Renal cortex interstitium (tissue), 11 donors: Measurements from ENCODE around the gene UBXN10. TPM values are rescaled to one million over a fixed set of nuclear protein-coding genes. Genes with fewer than 3 reads are reported as not detected.

Experiments used
- DNase-seq, 11 donors: peaks; one replicate each; pipeline ENCODE4 v3.0.0-alpha.2; 2013; ENCODE audit warnings: low read depth in 9 of 11, low spot score in 4 of 11; ENCODE audit errors: extremely low read depth in 1 of 11
- polyA plus RNA-seq, 3 donors: library from polyadenylated mRNA; unstranded; fragments of 120-200 nt; gene quantifications; one replicate each; pipeline ENCODE4 v1.2.1, GENCODE V29; 2013; ENCODE audit not compliant: insufficient read length in 3 of 3

The UBXN10 gene
- polyA plus RNA-seq, 3 donors: 5.5 to 6.9 (median 5.9) TPM

GRCh38 chr1:20174937-20175666 is 10.8 kb upstream of the UBXN10 start:
- DNase-seq: no peak

- DNase-seq: no peak
Measured at GRCh38 chr1:20178634-20179370, 7.1 kb upstream of the UBXN10 start.

GRCh38 chr1:20179371-20180128 is 6.3 kb upstream of the UBXN10 start:
- DNase-seq: no peak

GRCh38 chr1:20180129-20180843 is 5.6 kb upstream of the UBXN10 start:
- no peak for DNase-seq

- DNase-seq: no peak
Measured at GRCh38 chr1:20180844-20181207, 5.1 kb upstream of the UBXN10 start.

- DNase-seq: no peak
Measured at GRCh38 chr1:20182415-20182814, 3.5 kb upstream of the UBXN10 start.

GRCh38 chr1:20183035-20183434 is 2.9 kb upstream of the UBXN10 start:
- DNase-seq: no peak

- no peak for DNase-seq
Measured at GRCh38 chr1:20183616-20184271, 2.2 kb upstream of the UBXN10 start.

- no peak for DNase-seq
Measured at GRCh38 chr1:20184481-20184900, 1.4 kb upstream of the UBXN10 start.

- no peak for DNase-seq
Measured at GRCh38 chr1:20184997-20185833, 681 bp upstream of the UBXN10 start.

- no peak for DNase-seq
Measured at GRCh38 chr1:20187103-20187812, 1.4 kb downstream of the UBXN10 start.

GRCh38 chr1:20187813-20188454 is 2.0 kb downstream of the UBXN10 start:
- DNase-seq: no peak

- DNase-seq: no peak
Measured at GRCh38 chr1:20188455-20188817, 2.5 kb downstream of the UBXN10 start.

- no peak for DNase-seq
Measured at GRCh38 chr1:20189664-20190063, 3.8 kb downstream of the UBXN10 start.

GRCh38 chr1:20190256-20191160 is 4.6 kb downstream of the UBXN10 start:
- no peak for DNase-seq

GRCh38 chr1:20191266-20191825 is 5.5 kb downstream of the UBXN10 start:
- DNase-seq: no peak
